ENCODE data around the gene FAM219A.
A peak's percentile ranks its signal among the peaks of the same experiment; 100 is the strongest.

The FAM219A gene

DNA sequence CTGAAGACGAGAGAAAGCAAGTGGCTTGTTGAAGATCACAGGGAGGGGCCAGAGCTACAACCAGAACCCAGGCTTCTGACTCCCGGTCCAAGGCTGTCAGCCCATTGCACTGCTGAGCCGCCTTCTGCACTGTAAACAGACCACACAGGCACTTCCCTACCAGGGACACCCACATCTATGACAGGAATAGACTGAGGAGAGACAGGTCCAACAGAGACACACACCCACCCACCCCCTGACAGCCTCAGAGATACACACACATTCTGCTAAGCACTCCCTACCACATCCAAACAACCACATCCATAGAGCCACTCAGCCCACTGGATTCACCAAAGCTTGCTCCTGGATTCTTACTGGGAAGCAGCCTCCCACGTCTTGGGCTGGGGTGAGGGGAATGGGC, 58.6 kb downstream of the FAM219A start:
- no peak for DNase-seq

- no peak for DNase-seq
Measured at GRCh38 chr9:34398875-34399274, 59.5 kb downstream of the FAM219A start.

- DNase-seq: no peak
Measured at GRCh38 chr9:34396276-34397214, 61.8 kb downstream of the FAM219A start.

DNA sequence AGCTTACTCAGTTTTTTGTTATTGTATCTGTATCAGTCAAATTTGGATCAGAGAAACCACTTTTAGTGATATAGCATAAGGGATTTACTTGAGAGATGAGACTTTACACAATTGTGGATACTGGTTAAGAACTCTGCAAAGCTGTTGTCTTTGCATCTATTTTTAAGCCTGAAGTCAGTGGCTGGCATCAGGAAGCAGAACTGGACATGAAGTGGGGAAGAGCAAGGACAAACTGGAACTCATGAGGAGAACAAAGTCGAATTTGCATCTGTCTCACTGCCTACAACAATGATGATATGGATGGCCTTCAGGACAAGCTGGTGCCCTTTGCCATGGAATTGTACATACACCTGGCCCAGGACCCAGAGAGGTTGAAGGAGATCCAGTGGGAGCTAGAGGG, 65.9 kb downstream of the FAM219A start:
- DNase-seq: no peak

GRCh38 chr9:34387239-34387638, 71.1 kb downstream of the FAM219A start:
- DNase-seq: no peak

GRCh38 chr9:34386656-34387055, 71.7 kb downstream of the FAM219A start:
- DNase-seq: no peak

GRCh38 chr9:34385561-34386230, 72.7 kb downstream of the FAM219A start:
- no peak for DNase-seq

DNA sequence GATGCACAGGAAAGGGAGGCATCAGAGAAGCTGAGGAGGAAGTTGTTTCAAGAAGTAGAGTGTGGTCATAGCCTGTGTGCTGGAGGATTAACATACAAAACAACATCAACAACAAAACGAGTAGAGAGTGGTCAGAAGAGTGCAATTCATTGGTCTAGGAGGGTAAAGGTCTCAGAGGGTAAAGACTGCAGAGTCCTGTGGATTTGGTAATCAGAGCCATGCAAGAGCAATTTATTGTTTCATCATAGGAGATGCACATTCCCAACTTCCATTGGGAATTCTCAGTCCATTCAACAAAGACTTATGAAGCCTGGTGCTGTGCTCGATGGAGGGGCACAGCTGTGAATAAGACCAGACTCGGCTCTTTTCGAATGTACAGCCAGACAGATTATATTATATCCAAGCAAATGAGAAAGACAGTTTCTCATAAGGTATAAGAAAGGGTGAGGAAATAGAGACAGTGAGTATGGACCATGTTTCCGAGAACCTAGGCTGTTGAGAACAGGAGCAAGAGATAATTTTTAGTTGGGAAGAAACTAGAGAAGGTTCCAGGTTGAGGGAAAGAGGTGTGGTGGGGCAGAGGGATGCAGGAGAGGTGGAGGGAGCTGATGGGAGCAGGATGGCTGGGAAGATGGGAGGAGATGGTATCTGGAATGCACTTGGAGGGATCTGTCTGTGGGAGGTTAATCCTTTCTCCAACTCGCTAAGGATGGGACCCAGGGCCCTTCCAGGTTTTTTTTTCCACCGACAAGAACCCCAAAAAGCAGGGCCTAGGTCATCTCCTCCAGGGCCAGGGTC, 73.8 kb downstream of the FAM219A start:
- DNase-seq: no peak

- no peak for DNase-seq
Measured at GRCh38 chr9:34383904-34384303, 74.5 kb downstream of the FAM219A start.

- no peak for DNase-seq
Measured at GRCh38 chr9:34382879-34383278, 75.5 kb downstream of the FAM219A start.

DNA sequence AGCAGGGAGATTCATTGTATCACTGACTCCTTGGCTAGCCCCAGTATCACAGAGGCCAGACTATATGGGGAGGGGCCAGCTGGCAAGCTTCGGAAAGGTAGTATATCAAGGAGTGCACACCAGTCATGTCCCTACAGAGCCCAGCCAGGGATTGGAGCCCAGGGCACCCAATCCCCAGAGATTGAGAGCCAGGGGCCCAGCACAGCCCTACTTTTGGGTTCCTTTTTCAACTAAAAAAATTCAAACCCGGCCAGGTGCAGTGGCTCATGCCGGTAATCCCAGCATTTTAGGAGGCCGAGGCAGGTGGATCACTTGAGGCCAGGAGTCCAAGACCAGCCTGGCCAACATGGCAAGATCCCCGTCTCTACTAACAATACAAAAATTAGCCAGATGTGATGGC, 76.3 kb downstream of the FAM219A start:
- no peak for DNase-seq

DNA sequence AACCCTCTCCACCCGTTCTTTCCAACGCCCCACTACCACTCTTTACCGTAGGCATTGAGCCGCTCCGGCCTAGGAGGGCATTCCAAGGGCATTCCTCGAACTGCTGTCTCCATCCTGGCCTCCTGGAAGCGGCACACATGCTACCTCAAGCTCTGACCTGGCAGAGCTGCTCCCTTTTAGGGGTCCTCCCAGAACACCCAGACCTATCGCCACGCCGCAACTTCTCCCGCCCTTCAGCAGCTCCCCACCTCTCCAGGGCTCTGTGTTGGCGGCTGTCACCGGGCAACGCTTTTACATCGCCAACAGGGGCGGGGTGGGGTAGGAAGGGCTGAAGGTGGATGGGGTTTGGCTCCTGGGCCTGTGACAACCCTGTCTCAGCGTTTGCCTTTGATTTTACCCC, 77.0 kb downstream of the FAM219A start:
- no peak for DNase-seq

GRCh38 chr9:34380511-34381315, 77.7 kb downstream of the FAM219A start:
- DNase-seq: peak; percentile 68

GRCh38 chr9:34380034-34380510, 78.3 kb downstream of the FAM219A start:
- DNase-seq: no peak

DNA sequence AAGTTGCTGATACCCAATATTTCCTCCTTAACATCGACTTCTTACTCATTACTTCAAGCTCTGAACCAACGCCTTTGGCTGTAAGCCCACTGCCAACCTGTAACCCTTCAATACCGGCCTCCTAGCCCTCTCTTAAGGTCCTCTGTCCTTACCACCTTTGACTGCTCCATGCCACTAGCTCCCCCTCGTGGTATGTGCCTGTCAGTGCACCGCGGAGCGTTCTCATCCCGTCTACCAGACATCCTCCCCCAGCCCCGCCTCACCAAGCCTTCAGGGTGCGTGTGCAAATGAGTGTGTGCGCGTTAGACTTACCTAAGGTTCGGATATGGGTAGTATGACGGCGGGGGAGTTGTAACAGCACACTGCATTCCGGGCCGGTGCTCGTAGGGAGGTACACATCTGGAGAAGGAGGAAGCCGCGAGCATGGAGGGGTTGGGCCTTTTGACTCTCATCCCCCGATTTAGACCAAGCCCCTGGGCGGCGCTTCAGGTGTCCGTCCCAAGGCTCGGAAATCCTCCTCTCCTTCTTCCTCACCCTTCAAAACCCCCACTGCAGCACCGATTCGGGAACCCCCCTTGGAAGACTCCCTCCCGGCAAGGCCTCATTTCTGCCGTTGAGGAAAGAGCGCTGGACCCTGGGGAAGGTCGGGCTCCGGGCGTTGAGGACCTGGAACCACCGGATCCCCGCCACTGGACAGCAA, 78.9 kb downstream of the FAM219A start:
- DNase-seq: peak; percentile 68

- no peak for DNase-seq
Measured at GRCh38 chr9:34378376-34379060, 79.9 kb downstream of the FAM219A start.

- DNase-seq: no peak
Measured at GRCh38 chr9:34377404-34377746, 81.0 kb downstream of the FAM219A start.

DNA sequence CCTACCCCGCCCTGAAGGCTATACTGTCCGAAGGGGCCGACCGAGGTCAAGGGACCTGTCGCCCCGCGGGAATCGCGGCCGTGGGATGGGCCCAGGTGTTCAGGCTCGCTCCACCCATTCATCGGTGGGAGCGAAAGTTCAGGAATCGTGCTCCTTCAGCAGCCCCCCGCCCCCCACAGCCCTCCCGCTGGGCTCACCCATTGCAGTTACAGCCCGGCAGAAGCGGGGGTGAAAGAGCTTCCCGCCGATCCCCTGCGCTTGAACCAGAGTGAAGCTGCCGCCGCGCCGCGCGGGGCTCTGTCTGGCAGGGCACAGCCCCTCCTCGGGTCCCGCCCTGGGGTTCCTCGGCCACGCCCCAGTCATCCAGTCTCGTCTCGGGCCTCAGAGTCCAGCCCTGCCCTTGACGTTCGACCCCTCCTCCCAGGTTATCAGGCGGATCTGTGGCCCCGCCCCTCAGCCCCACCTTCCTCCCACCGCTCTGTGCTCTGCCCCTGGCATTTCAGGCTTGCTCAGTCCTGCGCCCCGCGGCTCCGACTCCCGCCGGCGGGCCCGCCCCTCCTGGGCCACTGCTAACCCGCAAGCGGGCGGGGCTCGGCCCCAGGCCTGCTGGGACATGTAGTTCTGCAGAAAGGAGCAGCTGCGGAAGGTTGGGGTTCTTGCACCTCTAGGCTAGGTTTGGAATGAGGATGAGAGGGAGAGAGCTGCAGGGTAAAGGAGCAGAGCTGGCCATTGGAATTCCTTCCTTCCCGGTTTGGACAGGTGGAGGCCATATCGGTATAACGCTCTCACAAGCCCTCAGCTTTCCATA, 81.6 kb downstream of the FAM219A start, which contains the start of gene MYORG:
Gene MYORG, minus strand, starts transcription at position 303 of the 808 bp plus-strand sequence. CDS start 3,955 bp downstream, outside the sequence.
- DNase-seq: peak; percentile 74

GRCh38 chr9:34375901-34376595, 82.3 kb downstream of the FAM219A start:
- DNase-seq: no peak

Data from fibroblast of skin of right quadriceps (primary cell).